ENCODE data around the gene RHOV.

RHOV gene

DNA sequence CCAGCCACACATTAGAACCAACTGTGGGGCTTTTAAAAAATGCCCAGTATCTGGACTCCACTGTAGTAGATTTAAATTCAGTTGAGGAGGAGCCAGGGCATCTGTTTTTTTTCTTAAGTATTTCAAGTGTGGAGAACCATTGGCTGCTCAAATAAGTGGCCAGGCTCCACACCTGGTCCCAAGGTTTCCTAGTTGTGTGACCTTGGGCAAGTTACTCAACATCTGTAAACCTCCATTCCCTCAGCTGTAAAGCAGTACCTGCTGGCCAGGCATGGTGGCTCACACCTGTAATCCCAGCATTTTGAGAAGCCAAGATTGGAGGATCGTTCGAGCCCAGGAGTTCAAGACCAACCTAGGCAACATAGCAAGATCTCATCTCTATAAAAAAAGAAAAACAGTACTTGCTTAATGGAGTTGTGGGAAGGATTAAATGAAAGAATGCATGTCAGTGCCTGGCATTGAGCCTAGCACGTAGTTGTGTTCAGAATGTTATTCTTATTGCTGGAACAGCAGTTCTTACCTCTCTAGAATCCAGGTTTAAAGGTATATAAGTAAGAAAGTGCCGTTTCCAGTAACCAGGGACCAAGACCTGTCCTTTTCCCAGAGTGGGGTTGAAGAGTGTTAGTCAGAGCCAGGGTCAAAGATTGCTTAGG is 47.5 kb downstream of the RHOV start:
- H3K27ac ChIP-seq: no peak overlapping the region
- no peak overlapping the region for H3K4me3 ChIP-seq

DNA sequence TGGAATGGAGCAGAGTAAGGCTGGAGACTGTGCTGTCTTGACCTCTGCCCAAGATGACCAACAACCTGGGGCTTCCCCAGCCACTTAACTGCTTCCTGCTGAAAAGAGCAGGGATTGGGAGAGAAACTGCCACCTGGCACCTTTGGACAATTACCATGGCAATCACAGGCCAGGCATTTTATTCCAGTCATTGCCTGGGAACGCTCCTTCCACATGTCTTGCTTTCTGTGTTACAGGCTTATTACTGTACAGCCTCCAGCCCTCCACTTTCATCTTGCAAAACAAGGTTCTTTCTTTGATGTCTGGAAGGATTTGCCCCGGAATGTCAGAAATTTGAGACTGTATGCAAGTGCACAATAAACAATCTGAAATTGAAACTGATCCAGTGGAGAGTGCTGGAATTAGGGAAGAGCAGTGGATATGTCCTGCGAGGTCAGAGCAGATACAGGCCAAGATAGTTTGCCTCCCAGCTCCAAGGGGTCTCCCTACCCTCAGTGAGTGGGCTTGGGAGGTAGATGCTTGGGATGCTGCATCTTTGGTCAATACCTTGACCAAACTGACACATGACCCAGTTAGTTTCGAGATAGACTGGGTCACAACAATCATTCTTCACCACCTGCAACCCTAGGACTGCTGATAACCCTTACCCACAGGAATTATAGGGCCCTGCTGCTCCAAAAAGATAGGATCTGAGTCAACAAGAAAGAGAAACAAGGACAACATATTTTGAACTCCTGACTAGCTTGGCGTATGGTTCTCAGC is 48.2 kb downstream of the RHOV start:
- no peak overlapping the region for H3K27ac ChIP-seq
- H3K4me3 ChIP-seq: no peak overlapping the region

DNA sequence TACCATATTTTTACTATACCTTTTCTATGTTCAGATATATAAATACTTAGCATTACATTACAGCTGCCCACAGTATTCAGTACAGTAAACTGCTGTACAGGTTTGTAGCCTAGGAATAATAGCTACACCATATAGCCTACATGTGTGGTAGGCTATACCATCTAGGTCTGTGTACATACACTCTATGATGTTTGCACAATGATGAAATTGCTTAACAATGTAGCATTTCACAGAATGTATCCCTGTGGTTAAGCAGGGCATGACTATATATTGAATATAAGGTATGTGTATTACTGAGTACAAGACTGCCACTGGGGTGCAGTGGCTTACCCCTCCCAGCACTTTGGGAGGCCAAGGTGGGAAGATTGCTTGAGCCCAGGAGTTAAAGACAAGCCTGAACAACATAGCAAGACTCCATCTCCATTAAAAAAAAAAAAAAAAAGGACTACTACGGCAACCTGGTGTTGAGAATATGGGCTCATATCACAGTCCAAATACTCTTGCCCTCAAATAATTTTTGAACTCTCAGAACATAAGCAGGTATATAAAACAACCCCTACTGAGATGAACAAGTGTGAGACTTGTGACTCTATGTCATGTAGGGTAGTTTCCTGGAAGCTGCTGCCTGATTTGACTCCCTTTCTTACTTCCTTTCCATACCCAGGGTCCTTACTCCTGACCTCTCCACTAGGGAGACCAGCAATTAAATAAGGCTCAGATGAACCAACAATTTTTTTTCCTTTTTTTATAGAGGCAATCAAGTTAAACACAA is 50.3 kb downstream of the RHOV start:
- Histone ChIP-seq H3K27ac (no peak overlapping the region), H3K4me3 (no peak overlapping the region)
